ENCODE measurements around the gene FAM184A. TPM values are rescaled to one million over a fixed set of nuclear protein-coding genes. Genes with fewer than 3 reads are reported as not detected.

Gene FAM184A
- total RNA-seq, 1 donor from 2014 or later: 2.0 TPM

- Histone ChIP-seq H3K9ac (ENCODE audit: low read length) (no peak overlapping the region), H3K27ac (ENCODE audit: low read depth, low read length) (no peak overlapping the region), H3K36me3 (ENCODE audit: insufficient read depth, low read length) (no peaks in the 10 kb centered on the region), H3K9me3 (ENCODE audit: insufficient read depth, low read depth, low read length) (no peaks in the 10 kb centered on the region), H3K4me3 (ENCODE audit: insufficient read depth, low read depth, low read length) (no peak overlapping the region), H2AFZ (ENCODE audit: low read depth, low read length) (no peak overlapping the region), H3K4me2 (ENCODE audit: low read length) (no peak overlapping the region), H3K79me2 (ENCODE audit: insufficient read depth, low read length) (no peaks in the 10 kb centered on the region), H3K27me3 (ENCODE audit: insufficient read depth, low read length) (no peaks in the 10 kb centered on the region), H3K4me1 (ENCODE audit: insufficient read depth, low read length) (no peaks in the 10 kb centered on the region), H4K20me1 (ENCODE audit: insufficient read depth, low read length) (no peaks in the 10 kb centered on the region)
- Mint-ChIP-seq H3K4me1 (ENCODE audit: low read depth, unreplicated experiment) (no peaks in the 10 kb centered on the region), H3K4me3 (ENCODE audit: unreplicated experiment) (no peak overlapping the region), H3K27ac (ENCODE audit: unreplicated experiment) (no peak overlapping the region), H3K27me3 (ENCODE audit: low read depth, unreplicated experiment) (no peaks in the 10 kb centered on the region), H3K36me3 (ENCODE audit: low read depth, unreplicated experiment) (peaks cover 1% of the 10 kb centered on the region), H3K9me3 (ENCODE audit: unreplicated experiment) (no peaks in the 10 kb centered on the region)
- FAIRE-seq (no peak), DNase-seq (ENCODE audit: low read depth) (no peak)
- TF ChIP-seq EZH2 (IDR thresholded peaks at IDR 0.05; ENCODE audit: insufficient read depth, low read length): no peak
- TF ChIP-seq, protein P1, sequence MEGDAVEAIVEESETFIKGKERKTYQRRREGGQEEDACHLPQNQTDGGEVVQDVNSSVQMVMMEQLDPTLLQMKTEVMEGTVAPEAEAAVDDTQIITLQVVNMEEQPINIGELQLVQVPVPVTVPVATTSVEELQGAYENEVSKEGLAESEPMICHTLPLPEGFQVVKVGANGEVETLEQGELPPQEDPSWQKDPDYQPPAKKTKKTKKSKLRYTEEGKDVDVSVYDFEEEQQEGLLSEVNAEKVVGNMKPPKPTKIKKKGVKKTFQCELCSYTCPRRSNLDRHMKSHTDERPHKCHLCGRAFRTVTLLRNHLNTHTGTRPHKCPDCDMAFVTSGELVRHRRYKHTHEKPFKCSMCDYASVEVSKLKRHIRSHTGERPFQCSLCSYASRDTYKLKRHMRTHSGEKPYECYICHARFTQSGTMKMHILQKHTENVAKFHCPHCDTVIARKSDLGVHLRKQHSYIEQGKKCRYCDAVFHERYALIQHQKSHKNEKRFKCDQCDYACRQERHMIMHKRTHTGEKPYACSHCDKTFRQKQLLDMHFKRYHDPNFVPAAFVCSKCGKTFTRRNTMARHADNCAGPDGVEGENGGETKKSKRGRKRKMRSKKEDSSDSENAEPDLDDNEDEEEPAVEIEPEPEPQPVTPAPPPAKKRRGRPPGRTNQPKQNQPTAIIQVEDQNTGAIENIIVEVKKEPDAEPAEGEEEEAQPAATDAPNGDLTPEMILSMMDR (IDR thresholded peaks at IDR 0.05; ENCODE audit: insufficient read depth, low read depth, low read length): no peak
Observed at GRCh38 chr6:118996289-118996820, 82.1 kb downstream of the FAM184A start.

DNA sequence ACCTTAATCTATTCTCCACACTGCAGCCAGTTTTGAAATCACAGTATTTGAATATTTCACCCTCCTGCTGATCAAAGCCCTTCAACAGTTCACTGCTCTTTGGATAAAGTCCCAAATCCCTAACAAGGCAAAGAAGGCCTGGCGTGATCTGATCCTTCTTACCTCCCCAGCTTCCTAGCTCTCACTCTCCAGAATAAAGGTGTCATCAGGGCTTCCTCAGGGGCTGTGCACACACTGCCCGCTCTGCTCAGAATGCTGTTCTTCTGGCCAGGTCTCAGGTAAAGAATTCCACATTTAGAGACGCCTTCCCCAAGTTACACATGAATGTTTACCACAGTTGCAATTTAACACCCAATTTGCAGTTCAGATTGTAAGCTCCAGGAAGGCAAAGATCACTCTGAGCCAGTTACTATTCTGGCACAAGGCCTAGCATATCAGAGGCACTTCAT lies 84.6 kb downstream of the FAM184A start:
- Histone ChIP-seq H3K9ac (ENCODE audit: low read length) (no peak overlapping the region), H4K20me1 (ENCODE audit: insufficient read depth, low read length) (no peaks in the 10 kb centered on the region), H3K79me2 (ENCODE audit: insufficient read depth, low read length) (no peaks in the 10 kb centered on the region), H3K27ac (ENCODE audit: low read depth, low read length) (no peak overlapping the region), H3K4me3 (ENCODE audit: insufficient read depth, low read depth, low read length) (no peak overlapping the region), H3K9me3 (ENCODE audit: insufficient read depth, low read depth, low read length) (no peaks in the 10 kb centered on the region), H3K4me2 (ENCODE audit: low read length) (no peak overlapping the region), H2AFZ (ENCODE audit: low read depth, low read length) (no peak overlapping the region), H3K27me3 (ENCODE audit: insufficient read depth, low read length) (no peaks in the 10 kb centered on the region), H3K36me3 (ENCODE audit: insufficient read depth, low read length) (no peaks in the 10 kb centered on the region), H3K4me1 (ENCODE audit: insufficient read depth, low read length) (no peaks in the 10 kb centered on the region)
- H3K4me1 Mint-ChIP-seq (ENCODE audit: low read depth, unreplicated experiment): no peaks in the 10 kb centered on the region
- DNase-seq (ENCODE audit: low read depth): no peak
- no peaks in the 10 kb centered on the region for H3K27me3 Mint-ChIP-seq (ENCODE audit: low read depth, unreplicated experiment)
- H3K36me3 Mint-ChIP-seq (ENCODE audit: low read depth, unreplicated experiment): peaks cover 1% of the 10 kb centered on the region
- no peak for FAIRE-seq
- H3K27ac Mint-ChIP-seq (ENCODE audit: unreplicated experiment): no peak overlapping the region
- no peaks in the 10 kb centered on the region for H3K9me3 Mint-ChIP-seq (ENCODE audit: unreplicated experiment)
- TF ChIP-seq, protein P1 (IDR thresholded peaks at IDR 0.05; ENCODE audit: insufficient read depth, low read depth, low read length): no peak
- TF ChIP-seq EZH2 (IDR thresholded peaks at IDR 0.05; ENCODE audit: insufficient read depth, low read length): no peak
- H3K4me3 Mint-ChIP-seq (ENCODE audit: unreplicated experiment): no peak overlapping the region

- Histone ChIP-seq H3K27ac (ENCODE audit: low read depth, low read length) (no peak overlapping the region), H3K4me3 (ENCODE audit: insufficient read depth, low read depth, low read length) (no peak overlapping the region), H3K9ac (ENCODE audit: low read length) (no peak overlapping the region), H4K20me1 (ENCODE audit: insufficient read depth, low read length) (no peaks in the 10 kb centered on the region), H3K36me3 (ENCODE audit: insufficient read depth, low read length) (no peaks in the 10 kb centered on the region), H3K4me2 (ENCODE audit: low read length) (no peak overlapping the region), H2AFZ (ENCODE audit: low read depth, low read length) (no peak overlapping the region), H3K79me2 (ENCODE audit: insufficient read depth, low read length) (no peaks in the 10 kb centered on the region), H3K27me3 (ENCODE audit: insufficient read depth, low read length) (no peaks in the 10 kb centered on the region), H3K9me3 (ENCODE audit: insufficient read depth, low read depth, low read length) (no peaks in the 10 kb centered on the region), H3K4me1 (ENCODE audit: insufficient read depth, low read length) (no peaks in the 10 kb centered on the region)
- Mint-ChIP-seq H3K36me3 (ENCODE audit: low read depth, unreplicated experiment) (no peaks in the 10 kb centered on the region), H3K4me1 (ENCODE audit: low read depth, unreplicated experiment) (no peaks in the 10 kb centered on the region), H3K9me3 (ENCODE audit: unreplicated experiment) (no peaks in the 10 kb centered on the region), H3K27ac (ENCODE audit: unreplicated experiment) (no peak overlapping the region), H3K4me3 (ENCODE audit: unreplicated experiment) (no peak overlapping the region), H3K27me3 (ENCODE audit: low read depth, unreplicated experiment) (no peaks in the 10 kb centered on the region)
- FAIRE-seq (no peak), DNase-seq (ENCODE audit: low read depth) (no peak)
- no peak for TF ChIP-seq EZH2 (IDR thresholded peaks at IDR 0.05; ENCODE audit: insufficient read depth, low read length)
- TF ChIP-seq, protein P1 (IDR thresholded peaks at IDR 0.05; ENCODE audit: insufficient read depth, low read depth, low read length): no peak
Observed at GRCh38 chr6:118993358-118993757, 85.1 kb downstream of the FAM184A start.

All from astrocyte (in vitro differentiated cells and primary cell).